GM18861 (cell line): ENCODE measurements around the gene LRAT.

Experiments
- ATAC-seq: cut with Tn5 transposase; IDR thresholded peaks from one replicate; pipeline ENCODE4 v1.9.1; 2021; ENCODE audit not compliant: unreplicated experiment

The LRAT gene

GRCh38 chr4:154760895-154761294 lies 17.1 kb downstream of the LRAT start:
- ATAC-seq: no peak

DNA sequence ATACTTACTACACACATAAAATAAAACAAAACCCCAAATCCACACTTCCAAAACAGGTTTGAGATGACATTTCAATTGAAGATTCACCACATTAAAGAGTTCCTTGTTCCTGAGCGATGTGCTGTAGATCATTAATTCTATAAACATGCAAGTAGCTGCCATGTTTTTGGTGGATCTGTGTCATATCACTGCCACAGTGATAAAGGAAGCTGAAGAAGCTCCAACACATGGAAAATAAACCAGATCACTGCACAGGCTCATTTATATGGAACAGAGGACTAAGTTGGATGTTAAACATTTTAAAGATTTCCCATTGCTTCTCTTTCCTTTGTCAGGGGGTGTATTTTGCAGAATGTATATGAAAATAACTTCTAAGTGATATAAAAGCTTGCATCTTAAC lies 34.5 kb downstream of the LRAT start:
- ATAC-seq: no peak

GRCh38 chr4:154779362-154779947 lies 35.7 kb downstream of the LRAT start:
- ATAC-seq: no peak

GRCh38 chr4:154781126-154781982 lies 37.6 kb downstream of the LRAT start, which contains the start of gene RBM46:
RBM46 (plus strand) TSS chr4:154781272; CDS start chr4:154796753, 15,481 bp downstream.
- no peak for ATAC-seq

GRCh38 chr4:154781983-154782293 lies 38.1 kb downstream of the LRAT start:
- no peak for ATAC-seq
